HepG2 (cell line): ENCODE results near the gene RACGAP1. TPM values are rescaled to one million over a fixed set of nuclear protein-coding genes. Genes with fewer than 3 reads are reported as not detected.

Experiments used
- ATAC-seq: fragments of 200-7000 bp; cut with Tn5 transposase; 3 replicates; pipeline ENCODE4 v1.9.1; 2020; ENCODE audit warnings: mild to moderate bottlenecking, moderate library complexity
- BruUV-seq: library from RNA; stranded (reverse); fragments of 400-500 nt; replicated peaks from 2 replicates; lab custom pipeline; 2021; lab: Mats Ljungman, UMichigan
- CTCF ChIA-PET: fragments of 300-600 bp; formaldehyde crosslinking; extraction: SDS; loops from one replicate; lab custom pipeline; 2021; ENCODE audit warnings: low total read pairs, inconsistent platforms, low intra/inter-chr PET ratio; lab: Yijun Ruan, JAX
- POLR2A ChIA-PET: fragments of 350-600 bp; sonication (Branson Sonifier 250); formaldehyde crosslinking; loops from one replicate; lab custom pipeline; 2020; ENCODE audit warnings: antibody characterized with exemption, inconsistent platforms; lab: Yijun Ruan, JAX
- DNase-seq: peaks from one replicate; pipeline ENCODE4 v3.0.0-alpha.2; 2015; ENCODE audit warnings: low spot score
- FAIRE-seq: peaks from 3 replicates; lab custom pipeline; 2011; peaks lifted over from hg19 to GRCh38; lab: Jason Lieb, UNC
- H2AFZ ChIP-seq: one replicate; pipeline ENCODE4 v1.6.1; 2011; ENCODE audit warnings: low read length, inconsistent platforms
- H3K27ac ChIP-seq: fragments of 300-600 bp; 3 replicates; pipeline ENCODE4 v1.8.0; 2011; ENCODE audit warnings: mixed run types, mild to moderate bottlenecking, mixed read lengths, low read length, inconsistent platforms; ENCODE audit not compliant: insufficient read depth; ENCODE audit errors: extremely low read length
- H3K27me3 ChIP-seq, 2 experiments: fragments of 200-600 bp in 1 of 2; 2 replicates in 1 of 2; 3 replicates in 1 of 2; pipeline versions ENCODE4 v1.6.0 to v1.8.0; 2011; ENCODE audit warnings: low read length in 2 of 2, mild to moderate bottlenecking in 2 of 2, moderate library complexity in 2 of 2, inconsistent platforms in 1 of 2; ENCODE audit not compliant: insufficient read depth in 2 of 2, control insufficient read depth in 1 of 2
- H3K36me3 ChIP-seq, 2 experiments: fragments of 200-600 bp in 1 of 2; replicated peaks in 1 of 2; 2 replicates in 1 of 2; 3 replicates in 1 of 2; pipeline versions ENCODE4 v1.5.1 to v1.8.0; 2011; ENCODE audit warnings: low read length in 2 of 2, inconsistent platforms in 1 of 2; ENCODE audit not compliant: insufficient read depth in 2 of 2, control insufficient read depth in 1 of 2
- H3K4me1 ChIP-seq: 2 replicates; pipeline ENCODE4 v1.5.1; 2012; ENCODE audit warnings: low read length, inconsistent platforms; ENCODE audit not compliant: insufficient read depth
- H3K4me2 ChIP-seq: 2 replicates; pipeline ENCODE4 v1.6.0; 2011; ENCODE audit warnings: low read depth, low read length, inconsistent platforms
- H3K4me3 ChIP-seq, 3 experiments: fragments of 200-600 bp in 1 of 3; sonication (generic), shearing (Covaris generic) in 1 of 3; replicated peaks in 1 of 3; 2 replicates each; pipeline ENCODE4 v1.5.1; 2011 to 2016; ENCODE audit warnings: low read length in 3 of 3, inconsistent platforms in 2 of 3, low read depth in 2 of 3, mild to moderate bottlenecking in 2 of 3, control low read depth in 1 of 3, mixed read lengths in 1 of 3; ENCODE audit not compliant: insufficient read depth in 1 of 3
- H3K79me2 ChIP-seq: one replicate; pipeline ENCODE4 v1.6.1; 2011; ENCODE audit warnings: low read length, inconsistent platforms; ENCODE audit not compliant: insufficient read depth
- H3K9ac ChIP-seq: 2 replicates; pipeline ENCODE4 v1.6.0; 2011; ENCODE audit warnings: mild to moderate bottlenecking, low read depth, low read length, inconsistent platforms; ENCODE audit not compliant: insufficient read depth
- H3K9me3 ChIP-seq: 2 replicates; pipeline ENCODE4 v1.5.1; 2012; ENCODE audit warnings: mild to moderate bottlenecking, low read length
- H4K20me1 ChIP-seq: 2 replicates; pipeline ENCODE4 v1.6.0; 2011; ENCODE audit warnings: inconsistent platforms, mild to moderate bottlenecking, low read length, moderate library complexity; ENCODE audit not compliant: insufficient read depth
- EP300 ChIP-seq, 3 experiments: sonication (generic) in 1 of 3; formaldehyde crosslinking in 1 of 3; IDR thresholded peaks; 2 replicates each; pipeline versions ENCODE4 v1.5.1 to v1.6.1; 2011 to 2020; ENCODE audit warnings: low read depth in 2 of 3, low read length in 2 of 3, borderline replicate concordance in 1 of 3, improper control_type of control experiment in 1 of 3, mild to moderate bottlenecking in 1 of 3, missing genetic modification reagents in 1 of 3, moderate library complexity in 1 of 3
- ISX ChIP-seq: sonication (generic); formaldehyde crosslinking; conservative IDR thresholded peaks from 2 replicates; pipeline ENCODE4 v1.5.0; 2020; ENCODE audit warnings: missing genetic modification reagents
- NCOA5 ChIP-seq: sonication (generic); formaldehyde crosslinking; IDR thresholded peaks from 2 replicates; pipeline ENCODE4 v1.4.0; 2020; ENCODE audit warnings: missing genetic modification reagents
- ZBTB8A ChIP-seq: sonication (generic); formaldehyde crosslinking; IDR thresholded peaks from 2 replicates; pipeline ENCODE4 v1.4.0; 2020; ENCODE audit warnings: mild to moderate bottlenecking, low read depth, missing genetic modification reagents, borderline replicate concordance
- ZMYM2 ChIP-seq: sonication (generic); formaldehyde crosslinking; IDR thresholded peaks from 2 replicates; pipeline ENCODE4 v1.8.0; 2022; ENCODE audit warnings: mild to moderate bottlenecking, missing genetic modification reagents
- ZNF7 ChIP-seq: IDR thresholded peaks from 2 replicates; pipeline ENCODE4 v1.6.1; 2016; ENCODE audit warnings: missing biosample characterization, missing genetic modification reagents
- WGBS: methylation state at CpG from one replicate; pipeline ENCODE4 v1.1.6; 2017; ENCODE audit warnings: low lambda C conversion rate; 5-methylcytosine and 5-hydroxymethylcytosine counted together
- in situ Hi-C: cut with HindIII; loops from 2 replicates; pipeline ENCODE4 v1.10.0; 2017; ENCODE audit warnings: low pct_unique_long_range_greater_than_20kb; ENCODE audit not compliant: extremely low pct_ligation_motif_present
- intact Hi-C: fragments of 100-400 bp; cut with micrococcal nuclease; formaldehyde crosslinking; loops from one replicate; pipeline ENCODE4 v1.10.0; 2022; ENCODE audit not compliant: unreplicated experiment
- polyA plus RNA-seq, 8 experiments: library from polyadenylated mRNA; depleted of rRNA in 3 of 8; stranded (reverse) in 7 of 8; unstranded in 1 of 8; fragments of >200 nt; fragmentation: Illumina TruSeq in 4 of 8; extraction: Trizol in 4 of 8; gene quantifications; 2 replicates each; pipeline versions ENCODE4 v1.2.1 to v1.2.3, GENCODE V29; 2011 to 2016; ENCODE audit warnings: low read depth in 4 of 8, missing spikeins in 1 of 8, mixed read lengths in 1 of 8; ENCODE audit not compliant: insufficient read depth in 1 of 8
- total RNA-seq, 5 experiments: library from RNA; depleted of rRNA; stranded (reverse); fragments of >200 nt; fragmentation: Illumina TruSeq; extraction: Trizol; gene quantifications; 2 replicates each; pipeline ENCODE4 v1.2.3, GENCODE V29; 2016; ENCODE audit warnings: low read depth in 1 of 5
- TF ChIP-seq, protein P1 (sequence below): sonication (generic); formaldehyde crosslinking; IDR thresholded peaks from 2 replicates; pipeline ENCODE4 v1.5.0; 2020; ENCODE audit warnings: missing genetic modification reagents
- TF ChIP-seq, protein P2 (sequence below): sonication (generic); formaldehyde crosslinking; IDR thresholded peaks from 2 replicates; pipeline ENCODE4 v1.8.0; 2022; ENCODE audit warnings: mild to moderate bottlenecking, missing genetic modification reagents, moderate library complexity
- TF ChIP-seq, protein P3 (sequence below): sonication (generic); formaldehyde crosslinking; IDR thresholded peaks from 2 replicates; pipeline ENCODE4 v1.5.0; 2020; ENCODE audit warnings: missing genetic modification reagents, mild to moderate bottlenecking, borderline replicate concordance

Gene RACGAP1
- total and polyA plus RNA-seq, 2 of the 13 experiments (the other 11 are each of a cell fraction or from before 2014, with no cell fraction given) = 16.7 to 57.9 TPM

DNA sequence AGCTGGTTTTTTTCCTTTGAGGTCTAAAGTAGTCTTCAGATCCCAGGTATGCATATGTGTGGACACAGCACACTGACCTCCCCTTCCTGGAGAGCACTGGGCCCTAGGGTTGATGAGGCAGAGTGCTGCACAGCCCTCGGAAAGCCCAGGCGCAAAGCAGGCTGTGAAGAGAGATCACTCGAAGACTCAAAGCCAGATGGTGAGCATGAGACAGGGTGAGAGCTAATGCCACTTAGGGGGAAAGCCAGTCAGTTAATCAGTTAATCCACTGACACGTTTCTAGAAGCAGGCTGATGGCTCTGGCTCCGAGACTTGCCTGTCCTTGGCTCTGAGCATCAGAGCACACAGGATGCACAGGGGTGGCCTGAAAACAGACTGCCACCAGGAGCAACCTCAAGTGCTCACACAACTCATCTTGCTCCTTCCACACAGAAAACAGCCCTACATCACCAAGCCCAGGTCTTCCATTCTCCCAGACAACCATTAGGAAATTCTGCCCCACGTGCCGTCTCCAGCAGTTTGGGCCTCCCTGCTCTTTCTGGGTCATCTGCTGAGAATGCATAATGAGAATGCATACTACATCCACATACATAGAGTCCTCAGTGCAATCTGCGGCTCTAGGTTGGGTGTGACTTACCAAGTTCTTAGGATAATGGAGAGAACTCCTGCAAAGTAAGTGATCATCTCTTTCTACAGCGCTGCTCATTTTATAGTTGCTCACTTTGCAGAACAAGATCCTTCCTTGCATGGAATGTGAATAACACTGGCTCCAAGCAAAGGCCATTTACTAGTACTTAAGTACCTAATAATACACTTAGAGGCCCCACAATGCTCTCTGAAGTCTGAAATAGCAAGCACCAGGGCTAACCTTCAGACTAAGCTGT is 40.6 kb downstream of the RACGAP1 start:
- WGBS = 91% methylated on average over 7 of the region's 9 CpGs
- no peak for ATAC-seq
- Histone ChIP-seq H3K4me1 (peaks cover 63% of the 10 kb centered on the region), H3K4me2 (no peak overlapping the region), H4K20me1 (no peaks in the 10 kb centered on the region), H3K27me3 (no peaks in the 10 kb centered on the region), H2AFZ (no peak overlapping the region)
- CTCF ChIA-PET = no interaction called here
- intact Hi-C loops = loop anchor here (5.0 kb wide), 1 partner anchor 38 kb away; no protein-coding TSS in a partner anchor
- FAIRE-seq = no peak
- no peak for TF ChIP-seq NCOA5
- TF ChIP-seq ZNF7 = peak; percentile 80
- TF ChIP-seq, protein P1, sequence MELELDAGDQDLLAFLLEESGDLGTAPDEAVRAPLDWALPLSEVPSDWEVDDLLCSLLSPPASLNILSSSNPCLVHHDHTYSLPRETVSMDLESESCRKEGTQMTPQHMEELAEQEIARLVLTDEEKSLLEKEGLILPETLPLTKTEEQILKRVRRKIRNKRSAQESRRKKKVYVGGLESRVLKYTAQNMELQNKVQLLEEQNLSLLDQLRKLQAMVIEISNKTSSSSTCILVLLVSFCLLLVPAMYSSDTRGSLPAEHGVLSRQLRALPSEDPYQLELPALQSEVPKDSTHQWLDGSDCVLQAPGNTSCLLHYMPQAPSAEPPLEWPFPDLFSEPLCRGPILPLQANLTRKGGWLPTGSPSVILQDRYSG (CRISPR knock-in tag) = no peak
- TF ChIP-seq, all 625 proteins: peak for 1
- POLR2A ChIA-PET = interaction anchor here (1.6 kb wide), 1 partner anchor 11 kb away, joined by 4 read pairs; no protein-coding TSS in a partner anchor
- no peak overlapping the region for H3K9ac ChIP-seq
- no peaks in the 10 kb centered on the region for H3K79me2 ChIP-seq
- no peak overlapping the region for H3K4me3 ChIP-seq
- H3K9me3 ChIP-seq = no peaks in the 10 kb centered on the region
- no TSS peak for BruUV-seq
- in situ Hi-C loops = no loop called here
- H3K27ac ChIP-seq = no peak overlapping the region
- DNase-seq = no peak
- peaks cover 0 to 1% of the 10 kb centered on the region in 2 experiments; a peak in 3 of 5 replicates for H3K36me3 ChIP-seq

DNA sequence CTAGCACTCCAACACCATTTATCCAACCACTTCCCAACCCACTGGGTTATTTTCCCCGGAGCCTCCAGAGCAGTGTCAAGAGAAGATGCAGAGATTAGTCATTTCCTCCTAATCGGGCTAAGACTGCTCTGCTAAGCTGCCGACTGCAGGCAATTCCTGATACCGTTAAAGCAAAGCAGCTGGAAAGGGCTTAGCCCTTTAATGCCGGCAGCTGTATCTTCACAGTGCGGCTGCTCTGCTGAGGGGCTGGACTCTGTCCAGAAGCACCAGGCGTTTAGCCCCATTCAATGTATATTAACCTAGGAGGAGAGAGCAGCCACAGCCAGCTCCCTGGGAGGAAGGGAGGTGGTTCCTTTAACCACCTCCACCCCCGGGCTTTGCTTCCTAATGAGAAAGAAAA is 41.4 kb downstream of the RACGAP1 start:
- peaks cover 70% of the 10 kb centered on the region for H3K4me1 ChIP-seq
- ATAC-seq (no peak), FAIRE-seq (no peak), DNase-seq (no peak)
- no peaks in the 10 kb centered on the region for H3K79me2 ChIP-seq
- H3K4me3 ChIP-seq = no peak overlapping the region
- H3K4me2 ChIP-seq = no peak overlapping the region
- no peaks in the 10 kb centered on the region for H4K20me1 ChIP-seq
- no peak overlapping the region for H2AFZ ChIP-seq
- 67% methylated on average over 6 of the region's 8 CpGs for WGBS
- TF ChIP-seq, protein P2, sequence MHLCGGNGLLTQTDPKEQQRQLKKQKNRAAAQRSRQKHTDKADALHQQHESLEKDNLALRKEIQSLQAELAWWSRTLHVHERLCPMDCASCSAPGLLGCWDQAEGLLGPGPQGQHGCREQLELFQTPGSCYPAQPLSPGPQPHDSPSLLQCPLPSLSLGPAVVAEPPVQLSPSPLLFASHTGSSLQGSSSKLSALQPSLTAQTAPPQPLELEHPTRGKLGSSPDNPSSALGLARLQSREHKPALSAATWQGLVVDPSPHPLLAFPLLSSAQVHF (CRISPR knock-in tag) = no peak
- TF ChIP-seq ISX (CRISPR knock-in tag) = no peak
- TF ChIP-seq, protein P3, sequence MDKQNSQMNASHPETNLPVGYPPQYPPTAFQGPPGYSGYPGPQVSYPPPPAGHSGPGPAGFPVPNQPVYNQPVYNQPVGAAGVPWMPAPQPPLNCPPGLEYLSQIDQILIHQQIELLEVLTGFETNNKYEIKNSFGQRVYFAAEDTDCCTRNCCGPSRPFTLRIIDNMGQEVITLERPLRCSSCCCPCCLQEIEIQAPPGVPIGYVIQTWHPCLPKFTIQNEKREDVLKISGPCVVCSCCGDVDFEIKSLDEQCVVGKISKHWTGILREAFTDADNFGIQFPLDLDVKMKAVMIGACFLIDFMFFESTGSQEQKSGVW (CRISPR knock-in tag) = no peak
- TF ChIP-seq ZMYM2 (CRISPR knock-in tag) = no peak
- no peak for TF ChIP-seq ZBTB8A (CRISPR knock-in tag)
- TF ChIP-seq EP300 (IDR thresholded peaks at IDR 0.05; ENCODE audit: low read depth in 2 of 2, low read length in 2 of 2) = no peak
- TF ChIP-seq EP300 (CRISPR knock-in tag; IDR thresholded peaks at IDR 0.05; ENCODE audit: borderline replicate concordance) = no peak
- no peak overlapping the region for H3K9ac ChIP-seq
- intact Hi-C loops = loop anchor here (5.0 kb wide), 1 partner anchor 38 kb away; no protein-coding TSS in a partner anchor
- H3K27me3 ChIP-seq = no peaks in the 10 kb centered on the region
- no peaks in the 10 kb centered on the region for H3K9me3 ChIP-seq
- BruUV-seq = no TSS peak
- ChIA-PET POLR2A (interaction anchor here (1.6 kb wide), 1 partner anchor 10 kb away, joined by 4 read pairs; no protein-coding TSS in a partner anchor), CTCF (no interaction called here)
- no peaks in the 10 kb centered on the region for H3K36me3 ChIP-seq
- in situ Hi-C loops = no loop called here
- no peak overlapping the region for H3K27ac ChIP-seq
